CD1c-positive myeloid dendritic cell (primary cell): ENCODE data around the gene CLASRP.

Experiments
- DNase-seq: peaks from one replicate; pipeline ENCODE4 v3.0.0-alpha.2; 2016; ENCODE audit errors: extremely low spot score

Gene CLASRP

DNA sequence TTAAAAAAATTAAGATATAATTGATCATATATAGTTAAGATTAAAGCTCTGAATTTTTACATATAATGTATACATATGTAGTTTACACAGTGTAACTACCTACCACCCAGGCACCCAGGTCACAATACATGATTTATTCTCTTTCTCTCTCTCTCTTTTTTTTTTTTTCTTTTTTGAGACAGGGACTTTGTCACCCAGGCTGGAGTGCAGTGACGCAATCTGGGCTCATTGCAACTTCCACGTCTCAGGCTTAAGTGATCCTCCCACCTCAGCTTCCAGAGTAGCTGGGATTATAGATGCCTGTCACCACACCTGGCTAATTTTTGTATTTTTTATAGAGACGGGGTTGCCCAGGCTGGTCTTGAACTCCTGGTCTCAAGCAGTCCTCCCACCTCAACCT, 18.8 kb upstream of the CLASRP start:
- no peak for DNase-seq

- DNase-seq: no peak
Measured at GRCh38 chr19:45021971-45022370, 16.9 kb upstream of the CLASRP start.

- DNase-seq: no peak
Measured at GRCh38 chr19:45023048-45023447, 15.8 kb upstream of the CLASRP start.

GRCh38 chr19:45025264-45025663, 13.6 kb upstream of the CLASRP start:
- DNase-seq: no peak

GRCh38 chr19:45027371-45027770, 11.5 kb upstream of the CLASRP start:
- no peak for DNase-seq

- no peak for DNase-seq
Measured at GRCh38 chr19:45030825-45031224, 8.0 kb upstream of the CLASRP start.

GRCh38 chr19:45032421-45032820, 6.4 kb upstream of the CLASRP start:
- DNase-seq: no peak

DNA sequence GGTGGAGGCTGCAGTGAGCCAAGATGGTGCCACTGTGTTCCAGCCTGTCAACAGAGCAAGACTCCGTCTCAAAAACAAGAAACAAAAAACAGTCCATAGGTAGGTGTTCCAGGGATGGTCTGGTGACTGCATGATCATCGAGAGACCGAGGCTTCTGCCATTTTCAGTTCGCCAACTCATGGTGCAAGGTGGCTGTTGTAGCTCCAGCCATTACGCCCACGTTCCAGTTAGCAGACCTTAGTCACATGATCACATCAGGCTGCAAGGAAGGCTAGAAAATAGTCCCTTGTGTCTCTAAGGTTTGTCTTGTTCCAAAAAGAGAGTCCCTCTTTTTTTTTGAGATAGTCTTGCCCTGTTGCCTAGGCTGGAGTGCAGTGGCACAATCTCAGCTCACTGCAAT, 3.1 kb upstream of the CLASRP start:
- DNase-seq: no peak

GRCh38 chr19:45037393-45038169, 1.3 kb upstream of the CLASRP start:
- no peak for DNase-seq

- DNase-seq: peak; percentile 86
Measured at GRCh38 chr19:45040059-45040771, 1.4 kb downstream of the CLASRP start.

DNA sequence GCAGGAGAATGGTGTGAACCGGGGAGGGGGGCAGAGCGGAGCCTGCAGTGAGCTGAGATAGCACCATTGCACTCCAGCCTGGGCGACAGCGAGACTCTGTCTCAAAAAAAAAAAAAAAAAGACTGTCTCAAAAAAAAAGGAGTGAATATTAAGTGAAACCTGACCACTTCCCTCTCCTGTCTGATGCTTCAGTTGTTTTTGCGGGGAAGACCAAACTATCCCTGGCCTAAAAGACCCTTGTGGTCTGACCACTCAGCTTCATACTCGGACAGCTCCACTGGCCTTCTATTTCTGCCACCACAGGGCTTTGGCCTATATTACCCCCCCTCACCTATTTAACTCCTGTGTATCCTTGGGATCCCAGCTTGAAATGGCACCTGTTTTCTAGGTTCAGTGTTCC, 2.3 kb downstream of the CLASRP start:
- peak; percentile 9 for DNase-seq

GRCh38 chr19:45045671-45046353, 7.0 kb downstream of the CLASRP start:
- no peak for DNase-seq

DNA sequence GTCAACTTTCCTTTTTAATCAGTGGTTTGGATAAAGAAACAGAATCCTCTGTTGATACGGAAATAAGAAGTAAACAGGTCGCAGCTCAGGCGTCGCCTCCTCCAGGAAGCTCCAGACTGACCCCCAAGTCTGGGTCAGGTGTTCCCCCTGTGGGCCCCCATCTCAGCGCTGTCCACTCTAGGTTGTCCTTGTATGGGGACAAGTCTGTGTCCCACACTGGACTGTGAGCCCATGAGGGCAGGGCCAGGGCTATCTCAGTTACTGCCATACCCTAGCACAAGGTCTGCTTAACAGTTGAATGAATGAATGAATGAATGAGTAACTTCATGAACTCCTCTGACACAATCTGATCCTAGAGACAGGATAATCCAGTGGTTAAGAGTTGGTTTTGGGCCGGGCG, 7.5 kb downstream of the CLASRP start:
- DNase-seq: no peak

GRCh38 chr19:45047188-45047797, 8.4 kb downstream of the CLASRP start:
- peak; percentile 42 for DNase-seq

- no peak for DNase-seq
Measured at GRCh38 chr19:45049073-45049736, 10.4 kb downstream of the CLASRP start.

DNA sequence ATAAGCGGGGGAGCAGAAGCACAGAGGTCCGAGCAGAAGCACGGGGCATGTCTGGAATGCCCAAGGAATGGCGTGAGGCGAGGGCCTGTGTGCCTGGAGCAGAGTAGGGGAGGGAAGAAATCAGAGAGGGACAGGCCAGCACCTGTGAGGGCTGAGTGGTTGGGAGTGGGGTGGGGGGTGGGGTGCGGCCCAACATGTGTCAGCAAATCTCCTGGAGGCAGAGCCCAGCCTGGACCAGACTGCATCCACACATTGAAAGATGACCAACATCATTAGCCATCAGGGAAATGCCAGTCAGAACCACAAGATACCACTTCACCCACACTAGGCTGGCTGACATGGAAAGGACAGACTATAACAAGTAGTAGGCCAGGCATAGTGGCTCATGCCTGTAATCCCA, 11.2 kb downstream of the CLASRP start:
- DNase-seq: no peak

DNA sequence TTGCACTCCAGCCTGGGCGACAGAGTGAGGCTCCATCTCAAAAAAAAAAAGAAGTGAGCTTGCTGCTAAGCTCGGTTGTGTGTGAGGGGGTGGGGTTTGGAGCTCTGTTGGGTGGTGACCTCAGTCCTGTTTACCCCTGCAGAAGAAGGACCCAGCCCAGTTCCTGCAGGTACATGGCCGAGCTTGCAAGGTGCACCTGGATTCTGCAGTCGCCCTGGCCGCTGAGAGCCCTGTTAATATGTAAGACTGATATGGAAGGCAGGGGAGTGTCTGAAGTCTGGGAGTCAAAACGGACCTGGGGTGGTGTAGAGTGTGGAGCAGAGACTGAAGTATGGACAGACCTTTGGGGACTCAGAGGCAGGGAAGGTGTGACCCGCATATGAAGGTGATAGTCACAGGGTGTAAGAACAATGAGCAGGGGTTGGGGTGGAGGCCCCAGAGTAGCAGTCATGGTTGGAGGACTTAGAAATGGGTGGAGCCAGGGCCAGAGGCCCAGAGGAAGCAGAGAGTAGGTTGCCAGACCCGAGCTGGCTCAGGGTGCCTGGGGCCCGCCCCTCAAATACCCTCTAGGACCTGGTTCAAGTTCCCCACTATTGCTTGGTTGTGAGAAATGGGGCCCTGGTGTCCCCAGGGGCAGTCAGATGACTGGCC, 13.2 kb downstream of the CLASRP start:
- DNase-seq: no peak

DNA sequence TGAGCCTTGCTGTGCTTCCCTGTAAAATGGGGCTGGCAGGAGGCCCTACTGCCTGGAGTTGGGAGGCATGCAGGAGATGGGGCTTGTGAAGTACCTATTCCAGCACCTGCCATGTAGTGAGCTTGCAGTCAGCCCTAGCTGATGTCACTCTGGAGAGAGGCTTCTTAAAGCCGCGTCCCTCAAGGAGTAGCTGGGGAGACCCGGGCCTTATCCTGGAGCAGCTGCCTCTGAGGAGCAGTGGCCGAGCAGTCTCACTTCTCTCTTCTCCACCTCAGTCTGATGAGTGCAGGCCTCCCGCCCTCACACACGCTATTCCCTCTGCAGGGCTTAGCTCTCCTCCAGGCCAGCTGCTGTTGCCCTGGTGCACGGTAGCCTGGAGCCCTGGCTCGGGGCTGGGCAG, 18.0 kb downstream of the CLASRP start:
- DNase-seq: no peak

GRCh38 chr19:45057444-45057843, 18.6 kb downstream of the CLASRP start:
- DNase-seq: no peak

DNA sequence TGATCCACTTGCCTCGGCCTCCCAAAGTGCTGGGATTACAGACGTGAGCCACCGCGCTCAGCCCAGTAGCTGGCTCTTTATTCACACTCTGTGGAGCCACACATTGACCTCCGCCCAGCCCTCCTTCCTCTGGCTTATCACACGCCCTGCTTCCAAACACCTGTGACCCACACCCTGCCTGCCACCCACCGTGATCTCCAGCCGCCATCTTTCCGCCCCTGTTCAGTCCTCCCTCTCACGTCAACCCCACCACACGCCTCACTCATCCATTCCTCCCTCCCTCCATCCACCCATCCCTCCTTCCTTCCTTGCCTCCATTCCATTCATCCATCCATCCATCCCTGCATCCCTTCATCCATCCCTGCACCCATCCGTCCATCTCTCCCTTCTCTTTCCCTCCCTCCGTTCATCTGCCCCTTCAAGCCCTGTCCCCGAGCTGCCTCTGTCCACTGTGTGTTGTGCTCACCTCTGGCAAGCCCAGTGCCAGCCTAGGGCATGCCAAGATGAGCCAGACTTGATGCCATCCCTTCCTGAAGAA, 19.8 kb downstream of the CLASRP start:
- DNase-seq: no peak
